NCI-H82 treated with DMSO at 0.1 percent for 48 hours (cell line): ENCODE results near the gene ALKBH5.

ENCODE experiments used
- DNase-seq: peaks from one replicate; lab custom pipeline; 2025; ENCODE audit not compliant: unreplicated experiment; lab: John Stamatoyannopoulos, UW

The ALKBH5 gene

GRCh38 chr17:18217412-18218015 is 33.9 kb downstream of the ALKBH5 start:
- DNase-seq: no peak

- DNase-seq: no peak
Observed at GRCh38 chr17:18218756-18219415, 35.3 kb downstream of the ALKBH5 start.

GRCh38 chr17:18224053-18224386 is 40.4 kb downstream of the ALKBH5 start:
- DNase-seq: no peak

GRCh38 chr17:18224387-18225120 is 40.9 kb downstream of the ALKBH5 start:
- DNase-seq: peak; percentile 17

- peak; percentile 90 for DNase-seq
Observed at GRCh38 chr17:18225121-18225641, 41.6 kb downstream of the ALKBH5 start, which contains the start of gene LLGL1. LLGL1 (plus strand) TSS chr17:18225635; CDS start chr17:18225683, 48 bp downstream.

GRCh38 chr17:18225642-18226283 is 42.1 kb downstream of the ALKBH5 start:
- DNase-seq: no peak

- no peak for DNase-seq
Observed at GRCh38 chr17:18226284-18226945, 42.8 kb downstream of the ALKBH5 start.

- no peak for DNase-seq
Observed at GRCh38 chr17:18227635-18228034, 44.0 kb downstream of the ALKBH5 start.

GRCh38 chr17:18228176-18228682 is 44.6 kb downstream of the ALKBH5 start:
- DNase-seq: no peak

GRCh38 chr17:18229254-18229653 is 45.6 kb downstream of the ALKBH5 start:
- DNase-seq: no peak

GRCh38 chr17:18229771-18230170 is 46.1 kb downstream of the ALKBH5 start:
- no peak for DNase-seq

GRCh38 chr17:18230288-18231141 is 46.9 kb downstream of the ALKBH5 start:
- no peak for DNase-seq

GRCh38 chr17:18231164-18231563 is 47.5 kb downstream of the ALKBH5 start:
- DNase-seq: no peak

- DNase-seq: no peak
Observed at GRCh38 chr17:18233803-18234518, 50.3 kb downstream of the ALKBH5 start.

- DNase-seq: no peak
Observed at GRCh38 chr17:18234853-18235380, 51.3 kb downstream of the ALKBH5 start.

GRCh38 chr17:18235743-18236256 is 52.2 kb downstream of the ALKBH5 start:
- no peak for DNase-seq

GRCh38 chr17:18236494-18236893 is 52.9 kb downstream of the ALKBH5 start:
- DNase-seq: no peak

- no peak for DNase-seq
Observed at GRCh38 chr17:18237461-18237860, 53.8 kb downstream of the ALKBH5 start.

GRCh38 chr17:18238299-18238698 is 54.7 kb downstream of the ALKBH5 start:
- no peak for DNase-seq
